Stromal cell of bone marrow (primary cell): ENCODE results near the gene CCDC12.

Source experiments
- DNase-seq: peaks from one replicate; pipeline ENCODE4 v3.0.0-alpha.2; 2012; ENCODE audit warnings: low read depth

The CCDC12 gene

DNA sequence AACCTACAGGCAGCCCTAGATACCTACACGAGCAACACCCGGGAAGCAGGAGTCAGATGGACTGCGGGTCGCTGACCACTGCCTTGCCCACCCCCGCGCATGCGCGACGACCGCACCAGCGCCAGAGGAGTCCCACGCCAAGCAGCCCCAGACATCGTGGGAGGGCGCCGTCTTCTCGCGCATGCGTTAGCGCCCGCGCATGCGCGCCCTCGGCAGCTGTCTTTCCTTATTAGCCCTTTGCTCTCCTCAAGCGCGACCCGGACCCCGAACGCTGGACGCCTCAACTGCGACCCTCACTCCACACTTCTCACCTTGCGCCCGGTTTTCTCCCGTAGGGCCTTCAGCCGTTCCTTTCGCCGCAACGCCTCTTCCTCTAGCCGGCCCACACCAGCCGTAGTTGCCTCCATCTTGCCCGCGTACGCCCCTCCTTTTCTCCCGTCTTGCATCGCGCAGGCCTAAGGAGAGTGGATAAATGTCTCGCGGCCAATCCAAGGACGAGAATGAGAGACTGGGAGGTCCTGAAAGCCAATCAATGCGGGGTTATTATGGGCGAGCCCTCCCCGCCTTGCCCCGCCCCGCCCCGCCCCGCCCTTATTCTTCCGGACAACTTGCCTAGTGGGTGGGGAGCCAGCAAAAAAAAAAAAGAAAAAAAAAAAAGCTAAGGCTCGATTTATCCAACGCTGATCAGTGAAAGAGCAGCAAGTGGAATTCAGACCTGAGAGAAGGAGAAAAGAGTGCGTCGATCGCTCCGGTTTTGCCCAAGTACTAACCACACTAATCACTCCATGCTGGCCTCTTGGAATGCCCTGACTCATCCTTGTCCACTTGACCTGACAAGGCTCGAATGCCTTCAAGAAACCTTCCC is at the start of gene CCDC12:
TSS of gene CCDC12 (minus strand) at position 420 of the 865 bp plus-strand sequence. CDS start at position 407, 13 bp downstream.
- DNase-seq, result peak; percentile 100

DNA sequence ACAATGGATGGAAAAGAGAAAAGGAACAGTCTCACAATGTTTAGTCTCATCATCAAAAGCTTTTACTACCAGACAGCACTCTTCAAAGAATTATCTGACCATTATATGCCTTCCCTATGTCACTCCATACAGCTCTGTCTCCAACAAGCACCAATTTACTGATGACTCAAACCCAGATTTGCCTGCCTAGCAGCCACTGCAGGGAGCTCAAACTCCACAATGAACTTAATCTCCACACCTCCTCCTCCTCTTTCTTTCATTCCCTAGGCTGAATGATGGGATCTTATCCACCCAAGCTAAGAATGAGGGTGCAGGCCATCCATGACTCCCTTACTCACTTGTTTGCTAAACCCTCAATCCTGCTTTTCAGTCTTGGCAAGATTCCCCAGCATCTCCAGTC is 48.4 kb upstream of the CCDC12 start:
- DNase-seq, result peak; percentile 28

- DNase-seq, result no peak
Observed at GRCh38 chr3:47022641-47023071, 46.1 kb upstream of the CCDC12 start.

GRCh38 chr3:47020311-47020710 is 43.8 kb upstream of the CCDC12 start:
- no peak for DNase-seq

DNA sequence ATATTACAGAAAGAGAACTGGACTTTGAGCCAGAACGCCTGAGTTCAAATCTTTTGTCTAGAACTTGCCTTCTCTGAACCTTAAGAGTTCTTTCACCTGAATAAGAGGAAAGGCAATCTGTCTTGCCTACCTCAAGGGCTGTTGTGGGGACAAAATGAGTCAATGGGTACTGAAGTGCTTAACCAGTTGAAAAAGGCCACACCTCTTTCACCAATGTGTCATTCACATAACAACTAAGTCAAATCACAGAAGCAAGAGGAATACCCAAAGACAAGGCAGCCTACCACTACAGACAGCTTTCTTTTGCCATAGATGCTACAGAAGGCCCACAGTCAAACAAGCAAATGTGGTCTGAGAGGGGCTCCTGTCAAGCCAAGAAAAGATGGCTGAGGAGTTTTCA is 42.7 kb upstream of the CCDC12 start:
- DNase-seq, result no peak

DNA sequence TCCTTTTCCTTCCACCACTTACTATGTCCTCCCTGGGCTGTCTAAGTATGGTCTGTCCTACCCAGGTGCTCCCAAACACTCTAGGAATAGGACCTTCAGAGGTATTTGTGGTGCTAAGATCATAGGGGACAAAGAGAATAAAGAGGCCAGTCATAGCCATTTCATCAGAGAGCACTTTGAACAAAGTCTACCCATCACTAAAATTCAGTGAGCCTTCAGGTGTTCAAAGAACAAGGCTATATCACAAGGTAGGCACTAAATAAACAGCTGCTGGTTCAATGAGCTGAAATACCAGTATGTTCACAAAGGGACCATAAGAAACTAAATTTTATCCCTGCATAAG is 41.7 kb upstream of the CCDC12 start:
- no peak for DNase-seq

- no peak for DNase-seq
Observed at GRCh38 chr3:47017504-47018268, 41.1 kb upstream of the CCDC12 start.

DNA sequence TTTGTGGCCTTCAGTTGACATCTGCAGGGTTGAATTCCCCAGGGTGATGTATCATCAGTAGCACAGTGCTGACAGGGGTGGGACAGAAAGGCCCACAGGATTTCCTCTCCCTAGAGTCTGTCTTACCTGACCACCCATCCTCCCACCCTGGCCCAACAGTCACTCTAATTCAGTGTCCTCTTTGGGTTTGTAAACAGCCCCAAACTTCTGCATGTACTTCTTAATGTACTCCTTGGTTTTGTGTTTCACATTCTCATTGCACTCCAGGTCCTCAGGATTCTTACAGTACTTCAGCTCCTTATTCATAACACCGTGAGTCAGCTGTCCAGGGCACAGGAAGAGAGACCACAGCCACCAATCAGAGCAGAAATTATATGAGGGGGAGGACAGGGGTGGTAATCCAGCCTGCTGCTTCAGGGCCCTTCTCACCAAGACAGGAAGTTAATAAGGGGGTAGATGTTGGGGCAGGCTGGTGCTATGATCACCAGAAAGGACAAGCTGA is 40.4 kb upstream of the CCDC12 start:
- peak; percentile 53 for DNase-seq

GRCh38 chr3:47016086-47016933 is 39.8 kb upstream of the CCDC12 start:
- DNase-seq, result no peak

DNA sequence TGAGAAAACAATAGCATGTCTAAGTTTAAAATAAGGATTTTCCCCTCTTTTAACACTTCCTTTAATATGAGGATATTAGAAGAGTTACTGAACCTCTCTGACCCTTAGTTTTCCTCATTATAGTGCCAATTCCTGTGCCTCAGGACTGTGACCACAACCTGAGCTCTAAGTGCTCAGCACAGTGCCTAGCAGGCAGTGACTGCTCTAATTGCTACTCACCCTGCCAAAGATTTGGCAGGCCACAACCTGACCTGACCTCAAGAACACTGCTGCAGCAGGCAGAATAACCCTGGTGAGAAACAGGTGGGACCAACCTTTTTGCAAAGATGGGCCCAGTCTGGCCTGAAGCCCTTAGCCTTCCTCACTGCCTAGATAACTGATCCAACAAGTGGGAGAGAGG is 38.6 kb upstream of the CCDC12 start:
- DNase-seq, result no peak

- no peak for DNase-seq
Observed at GRCh38 chr3:47014036-47014435, 37.5 kb upstream of the CCDC12 start.

DNA sequence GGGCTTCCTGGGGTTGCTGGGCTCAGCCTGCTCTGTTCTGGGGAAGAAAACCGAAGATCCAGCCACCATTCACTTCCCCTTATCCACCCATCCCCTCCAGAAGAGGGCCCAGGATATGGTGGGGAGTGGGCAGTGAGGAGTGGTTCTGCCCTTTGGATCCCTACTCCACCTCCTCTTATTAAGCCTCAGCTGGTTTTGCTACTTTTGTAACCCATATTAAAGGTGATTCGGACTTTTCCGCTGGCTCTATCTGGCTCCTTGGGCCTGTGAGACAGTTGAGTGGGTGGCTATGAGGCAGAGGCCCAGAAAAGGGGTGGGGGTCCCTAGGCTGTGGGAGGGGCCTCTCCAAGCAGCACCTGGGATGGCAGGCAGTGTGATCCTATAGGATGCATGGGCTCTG is 36.7 kb upstream of the CCDC12 start:
- DNase-seq, result no peak

GRCh38 chr3:47012342-47013230 is 36.0 kb upstream of the CCDC12 start:
- DNase-seq, result no peak

- no peak for DNase-seq
Observed at GRCh38 chr3:47011371-47011770, 34.8 kb upstream of the CCDC12 start.

DNA sequence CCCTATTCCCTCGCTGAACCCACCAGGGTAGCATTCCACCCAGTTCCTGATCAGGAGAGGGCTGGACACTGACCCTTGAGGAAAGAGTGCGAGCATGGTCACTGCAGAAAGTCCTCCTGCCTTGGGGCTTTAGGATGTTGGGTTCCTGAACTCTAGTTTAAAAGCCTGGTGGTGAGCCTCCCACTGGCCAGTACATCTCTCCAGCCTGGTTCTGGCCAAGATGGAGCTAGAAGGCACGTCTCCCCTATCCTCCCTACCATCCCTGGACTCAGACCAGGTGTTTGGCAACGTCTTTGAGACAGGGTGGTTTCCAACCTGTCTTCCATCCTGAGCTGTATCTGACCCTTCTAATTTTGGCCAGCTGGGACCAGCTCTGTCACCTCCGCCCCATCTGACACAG is 34.4 kb upstream of the CCDC12 start:
- no peak for DNase-seq

GRCh38 chr3:47010111-47010712 is 33.7 kb upstream of the CCDC12 start:
- no peak for DNase-seq

- DNase-seq, result peak; percentile 80
Observed at GRCh38 chr3:47009225-47010110, 32.9 kb upstream of the CCDC12 start.

DNA sequence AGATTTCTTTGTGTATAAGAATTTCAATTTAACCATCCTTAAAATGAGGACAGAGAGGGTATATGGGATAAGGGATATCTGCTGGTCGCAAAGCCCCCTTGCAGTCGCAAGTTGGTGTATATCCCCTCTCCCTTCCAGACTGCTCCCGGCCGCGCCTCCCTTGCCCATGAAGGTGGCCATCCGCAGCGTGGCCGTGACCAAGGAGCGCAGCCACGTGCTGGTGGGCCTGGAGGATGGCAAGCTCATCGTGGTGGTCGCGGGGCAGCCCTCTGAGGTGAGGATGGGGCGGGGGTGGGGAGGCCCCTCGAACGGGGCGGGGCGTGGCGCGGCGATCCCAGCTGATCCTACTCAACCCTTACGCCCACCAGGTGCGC is 32.3 kb upstream of the CCDC12 start:
- DNase-seq, result no peak

- DNase-seq, result no peak
Observed at GRCh38 chr3:47008234-47008796, 31.8 kb upstream of the CCDC12 start.
